IMR-90 (cell line): ENCODE results near the gene CMSS1. TPM values are rescaled to one million over a fixed set of nuclear protein-coding genes. Genes with fewer than 3 reads are reported as not detected.

Experiments
- ATAC-seq: fragments of 200-7000 bp; cut with Tn5 transposase; 2 replicates; pipeline ENCODE4 v1.9.1; 2020; ENCODE audit warnings: low read depth, mild to moderate bottlenecking, moderate library complexity
- BruUV-seq: library from RNA; stranded (reverse); fragments of 400-500 nt; replicated peaks from 2 replicates; lab custom pipeline; 2021; lab: Mats Ljungman, UMichigan
- CTCF ChIA-PET: fragments of 300-600 bp; formaldehyde crosslinking; extraction: SDS; loops from one replicate; lab custom pipeline; 2021; ENCODE audit warnings: antibody characterized with exemption; lab: Yijun Ruan, JAX
- POLR2A ChIA-PET: fragments of 300-600 bp; sonication (Branson Sonifier 250); formaldehyde crosslinking; loops from one replicate; lab custom pipeline; 2022; ENCODE audit warnings: antibody characterized with exemption; ENCODE audit not compliant: unreplicated experiment; lab: Charles Lee
- DNase-seq: peaks from one replicate; pipeline ENCODE4 v3.0.0; 2013
- H2AFZ ChIP-seq: replicated peaks from 2 replicates; pipeline ENCODE3; 2013; ENCODE audit warnings: low read length, mild to moderate bottlenecking; ENCODE audit not compliant: poor library complexity
- H2AK5ac ChIP-seq: 2 replicates; pipeline ENCODE4 v1.6.1; 2013; ENCODE audit warnings: low read depth, low read length, inconsistent platforms
- H2AK9ac ChIP-seq: replicated peaks from 2 replicates; pipeline ENCODE3; 2013; ENCODE audit warnings: mild to moderate bottlenecking, low read depth, low read length, moderate library complexity; ENCODE audit not compliant: poor library complexity
- H2BK120ac ChIP-seq: 2 replicates; pipeline ENCODE4 v1.6.1; 2013; ENCODE audit warnings: low read depth, low read length, inconsistent platforms
- H2BK15ac ChIP-seq: 3 replicates; pipeline ENCODE4 v1.6.1; 2013; ENCODE audit warnings: low read depth, low read length, inconsistent platforms
- H2BK20ac ChIP-seq: 2 replicates; pipeline ENCODE4 v1.6.1; 2013; ENCODE audit warnings: low read depth, mild to moderate bottlenecking, inconsistent platforms, low read length, moderate library complexity
- H2BK5ac ChIP-seq: 2 replicates; pipeline ENCODE4 v1.6.1; 2013; ENCODE audit warnings: mild to moderate bottlenecking, low read depth, low read length, inconsistent platforms; ENCODE audit not compliant: poor library complexity, severe bottlenecking
- H3K14ac ChIP-seq: replicated peaks from 2 replicates; pipeline ENCODE4 v1.6.1; 2013; ENCODE audit warnings: low read depth, low read length, inconsistent platforms
- H3K18ac ChIP-seq: 2 replicates; pipeline ENCODE4 v1.6.1; 2013; ENCODE audit warnings: low read depth, low read length, control low read depth
- H3K23ac ChIP-seq: 2 replicates; pipeline ENCODE4 v1.6.1; 2013; ENCODE audit warnings: low read depth, low read length, inconsistent platforms
- H3K27ac ChIP-seq: 2 replicates; pipeline ENCODE4 v1.5.1; 2013; ENCODE audit warnings: mild to moderate bottlenecking, control low read depth, low read length; ENCODE audit not compliant: insufficient read depth
- H3K27me3 ChIP-seq: 2 replicates; pipeline ENCODE4 v1.6.1; 2013; ENCODE audit warnings: low read length; ENCODE audit not compliant: control insufficient read depth, insufficient read depth
- H3K36me3 ChIP-seq: 2 replicates; pipeline ENCODE4 v1.6.1; 2013; ENCODE audit warnings: low read length, mixed read lengths; ENCODE audit not compliant: control insufficient read depth, insufficient read depth
- H3K4ac ChIP-seq: 2 replicates; pipeline ENCODE4 v1.6.1; 2013; ENCODE audit warnings: low read depth, low read length, inconsistent platforms
- H3K4me1 ChIP-seq: 2 replicates; pipeline ENCODE4 v1.6.1; 2013; ENCODE audit warnings: low read length, mixed read lengths; ENCODE audit not compliant: control insufficient read depth, insufficient read depth
- H3K4me2 ChIP-seq: 2 replicates; pipeline ENCODE4 v1.6.1; 2013; ENCODE audit warnings: low read depth, mild to moderate bottlenecking, control low read depth, low read length, moderate library complexity
- H3K4me3 ChIP-seq: 2 replicates; pipeline ENCODE4 v1.5.1; 2013; ENCODE audit warnings: low read depth, mild to moderate bottlenecking, control low read depth, low read length, moderate library complexity; ENCODE audit not compliant: insufficient read depth
- H3K56ac ChIP-seq: 2 replicates; pipeline ENCODE4 v1.6.1; 2013; ENCODE audit warnings: low read length, inconsistent platforms; ENCODE audit not compliant: insufficient read depth; ENCODE audit errors: extremely low read depth
- H3K79me1 ChIP-seq, 2 experiments: 2 replicates each; pipeline ENCODE4 v1.6.1; 2013; ENCODE audit warnings: low read length in 2 of 2, inconsistent platforms in 1 of 2, low read depth in 1 of 2
- H3K9ac ChIP-seq: 2 replicates; pipeline ENCODE4 v1.6.1; 2013; ENCODE audit warnings: low read depth, low read length, control low read depth
- H3K9me1 ChIP-seq: 2 replicates; pipeline ENCODE4 v1.6.1; 2013; ENCODE audit warnings: low read length, inconsistent platforms; ENCODE audit not compliant: insufficient read depth
- H3K9me3 ChIP-seq: 2 replicates; pipeline ENCODE4 v1.6.1; 2013; ENCODE audit warnings: low read length; ENCODE audit not compliant: control insufficient read depth, insufficient read depth
- H4K20me1 ChIP-seq: 2 replicates; pipeline ENCODE4 v1.6.1; 2013; ENCODE audit warnings: low read length, inconsistent platforms; ENCODE audit not compliant: insufficient read depth
- H4K5ac ChIP-seq: 2 replicates; pipeline ENCODE4 v1.6.1; 2013; ENCODE audit warnings: mild to moderate bottlenecking, low read depth, low read length, control low read depth
- H4K8ac ChIP-seq, 2 experiments: 2 replicates each; pipeline ENCODE4 v1.6.1; 2013; ENCODE audit warnings: low read depth in 2 of 2, low read length in 2 of 2, control low read depth in 1 of 2, inconsistent platforms in 1 of 2
- H4K91ac ChIP-seq: 2 replicates; pipeline ENCODE4 v1.6.1; 2013; ENCODE audit warnings: low read depth, low read length, inconsistent platforms; ENCODE audit not compliant: insufficient read depth
- BHLHE40 ChIP-seq: fragments of 150-350 bp; IDR thresholded peaks from 2 replicates; pipeline ENCODE4 v1.6.1; 2016; ENCODE audit warnings: mild to moderate bottlenecking, low read depth, low read length
- CEBPB ChIP-seq: IDR thresholded peaks from 2 replicates; pipeline ENCODE4 v1.6.1; 2012; ENCODE audit warnings: low read depth, low read length, improper control_type of control experiment
- FOS ChIP-seq: fragments of 150-350 bp; IDR thresholded peaks from 2 replicates; pipeline ENCODE4 v1.6.1; 2016; ENCODE audit warnings: low read depth, low read length
- MAFK ChIP-seq: IDR thresholded peaks from 2 replicates; pipeline ENCODE4 v1.6.1; 2012; ENCODE audit warnings: low read depth, low read length, improper control_type of control experiment
- MAZ ChIP-seq: IDR thresholded peaks from 2 replicates; pipeline ENCODE4 v1.6.1; 2012; ENCODE audit warnings: low read depth, mild to moderate bottlenecking, low read length, improper control_type of control experiment, moderate library complexity, borderline replicate concordance
- POLR2A ChIP-seq: IDR thresholded peaks from 2 replicates; pipeline ENCODE4 v1.6.1; 2012; ENCODE audit warnings: mild to moderate bottlenecking, low read depth, low read length
- RAD21 ChIP-seq: IDR thresholded peaks from 2 replicates; pipeline ENCODE4 v1.6.1; 2012; ENCODE audit warnings: low read length, improper control_type of control experiment
- RCOR1 ChIP-seq: IDR thresholded peaks from 2 replicates; pipeline ENCODE4 v1.6.1; 2012; ENCODE audit warnings: mild to moderate bottlenecking, low read length, improper control_type of control experiment; ENCODE audit not compliant: insufficient replicate concordance
- RFX5 ChIP-seq: IDR thresholded peaks from 2 replicates; pipeline ENCODE4 v1.8.0; 2012; ENCODE audit warnings: low read depth, mild to moderate bottlenecking, low read length, moderate library complexity
- SMC3 ChIP-seq: fragments of 150-350 bp; IDR thresholded peaks from 2 replicates; pipeline ENCODE4 v1.6.1; 2016; ENCODE audit warnings: low read depth, mild to moderate bottlenecking, antibody characterized with exemption, low read length, moderate library complexity
- USF2 ChIP-seq: fragments of 150-350 bp; IDR thresholded peaks from 2 replicates; pipeline ENCODE4 v1.6.1; 2017; ENCODE audit warnings: mild to moderate bottlenecking, antibody characterized with exemption, low read length, low read depth
- WGBS, 2 experiments: methylation state at CpG; one replicate each; pipeline versions ENCODE4 v1.1.5 to v1.1.7; 2013; ENCODE audit warnings: missing lambda C conversion rate in 2 of 2; ENCODE audit not compliant: insufficient read length in 1 of 2; ENCODE audit errors: extremely low coverage in 2 of 2; 5-methylcytosine and 5-hydroxymethylcytosine counted together
- dilution Hi-C: fragments of 300-500 bp; cut with HindIII; formaldehyde crosslinking; loops from one replicate; pipeline ENCODE4 v1.14.3; 2018; ENCODE audit warnings: low sequenced_read_pairs; ENCODE audit not compliant: unreplicated experiment
- in situ Hi-C: fragments of 300-500 bp; cut with MboI; formaldehyde crosslinking; loops from 3 replicates; pipeline ENCODE4 v1.14.3; 2019; ENCODE audit warnings: low sequenced_read_pairs, inconsistent platforms, mixed read lengths
- intact Hi-C: fragments of 100-400 bp; cut with micrococcal nuclease; formaldehyde crosslinking; loops from 2 replicates; pipeline ENCODE4 v1.10.0; 2022
- polyA plus RNA-seq, 3 experiments: library from polyadenylated mRNA; depleted of rRNA; stranded (reverse); fragments of >200 nt; gene quantifications; 2 replicates each; pipeline ENCODE4 v1.2.3, GENCODE V29; 2012; ENCODE audit warnings: low replicate concordance in 1 of 3
- total RNA-seq: library from RNA; depleted of rRNA; stranded (reverse); fragments of >200 nt; gene quantifications from 2 replicates; pipeline ENCODE4 v1.2.3, GENCODE V29; 2012

The CMSS1 gene
- total and polyA plus RNA-seq, 2 of the 4 experiments (the other 2 are of a cell fraction) = 12.5 to 13.6 TPM

DNA sequence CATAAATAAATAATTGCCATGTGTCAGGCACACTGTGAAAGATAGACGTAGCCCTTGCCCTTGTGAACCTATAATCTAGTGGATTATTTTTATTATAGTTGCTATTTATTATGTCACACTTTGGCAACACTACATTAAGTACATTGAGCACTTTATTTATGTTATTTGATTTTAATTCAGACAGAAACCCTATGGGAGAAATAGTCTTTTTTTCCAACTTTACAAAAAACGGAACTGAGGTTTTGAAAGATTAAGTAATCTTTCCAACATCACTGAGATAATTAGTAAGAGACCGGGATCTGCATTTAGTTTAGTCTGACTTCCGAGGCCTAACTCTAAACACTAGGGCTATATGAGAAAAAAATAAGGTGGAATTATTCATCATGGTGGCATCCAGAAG is 299.4 kb downstream of the CMSS1 start:
- Histone ChIP-seq H3K9me1 (peaks cover 10% of the 10 kb centered on the region), H4K8ac (no peak overlapping the region), H3K9me3 (no peaks in the 10 kb centered on the region), H3K4ac (no peak overlapping the region), H3K9ac (no peak overlapping the region), H2AK5ac (no peak overlapping the region), H4K20me1 (no peaks in the 10 kb centered on the region), H3K23ac (no peak overlapping the region), H3K36me3 (no peaks in the 10 kb centered on the region), H3K18ac (no peak overlapping the region), H3K14ac (no peak overlapping the region), H2BK15ac (no peak overlapping the region), H2AK9ac (no peak overlapping the region), H3K79me1 (peaks cover 0 to 3% of the 10 kb centered on the region in 2 experiments; a peak in 1 of 4 replicates), H3K4me3 (no peak overlapping the region), H3K4me1 (peaks cover 7% of the 10 kb centered on the region), H2BK20ac (no peak overlapping the region), H2BK5ac (no peak overlapping the region), H3K27me3 (no peaks in the 10 kb centered on the region), H2AFZ (no peak overlapping the region), H3K27ac (no peak overlapping the region), H3K56ac (no peak overlapping the region), H3K4me2 (no peak overlapping the region), H4K91ac (no peak overlapping the region), H2BK120ac (no peak overlapping the region), H4K5ac (no peak overlapping the region)
- in situ Hi-C loops = no loop called here
- dilution Hi-C loops = no loop called here
- ChIA-PET POLR2A (no interaction called here), CTCF (no interaction called here)
- no peak for TF ChIP-seq RFX5
- no peak for TF ChIP-seq CEBPB
- no peak for TF ChIP-seq RAD21
- no peak for TF ChIP-seq MAZ
- TF ChIP-seq RCOR1 = no peak
- no peak for TF ChIP-seq SMC3
- no peak for TF ChIP-seq FOS
- TF ChIP-seq MAFK = no peak
- no peak for TF ChIP-seq POLR2A
- no peak for TF ChIP-seq BHLHE40
- TF ChIP-seq USF2 = no peak
- intact Hi-C loops = no loop called here
- DNase-seq (no peak), ATAC-seq (no peak)
- BruUV-seq = no TSS peak
- no CpG with 5 or more reads among the region's 4 CpGs for WGBS, 2 experiments
